ENCODE data around the gene FARS2. TPM values are rescaled to one million over a fixed set of nuclear protein-coding genes. Genes with fewer than 3 reads are reported as not detected.
A peak's percentile ranks its signal among the peaks of the same experiment; 100 is the strongest.

The FARS2 gene
- total and polyA plus RNA-seq, 2 of the 13 experiments (the other 11 are each of a cell fraction or from before 2014, with no cell fraction given), result 15.4 to 26.0 TPM

- TF ChIP-seq ZNF263 (CRISPR knock-in tag; IDR thresholded peaks at IDR 0.05) (no peak), TEAD2 (CRISPR knock-in tag; IDR thresholded peaks at IDR 0.05) (no peak), ZNF678 (CRISPR knock-in tag; IDR thresholded peaks at IDR 0.05) (no peak), ZNF430 (CRISPR knock-in tag; IDR thresholded peaks at IDR 0.05) (0 out of 2 replicates have a peak, but pooled peaks have one; percentile 41), ZBTB1 (CRISPR knock-in tag; IDR thresholded peaks at IDR 0.05; ENCODE audit: borderline replicate concordance) (no peak), ZNF674 (CRISPR knock-in tag; IDR thresholded peaks at IDR 0.05; ENCODE audit: low read depth) (no peak), RFXANK (CRISPR knock-in tag; IDR thresholded peaks at IDR 0.05) (no peak), TP53 (CRISPR knock-in tag; conservative IDR thresholded peaks at IDR 0.05) (no peak), FOXC1 (CRISPR knock-in tag; IDR thresholded peaks at IDR 0.05; ENCODE audit: borderline replicate concordance) (0 out of 2 replicates have a peak, but pooled peaks have one; percentile 24), ZNF441 (CRISPR knock-in tag; IDR thresholded peaks at IDR 0.05; ENCODE audit: borderline replicate concordance) (no peak), ZUFSP (CRISPR knock-in tag; IDR thresholded peaks at IDR 0.05; ENCODE audit: borderline replicate concordance) (no peak), ZNF615 (CRISPR knock-in tag; IDR thresholded peaks at IDR 0.05; ENCODE audit: borderline replicate concordance) (peak; percentile 65; the same call in 1 of the 2 replicates), ELF4 (CRISPR knock-in tag; IDR thresholded peaks at IDR 0.05; ENCODE audit: borderline replicate concordance) (no peak), PAWR (CRISPR knock-in tag; IDR thresholded peaks at IDR 0.05; ENCODE audit: borderline replicate concordance) (no peak), ZSCAN9 (CRISPR knock-in tag; IDR thresholded peaks at IDR 0.05; ENCODE audit: borderline replicate concordance) (no peak), ZNF530 (CRISPR knock-in tag; IDR thresholded peaks at IDR 0.05; ENCODE audit: low read depth) (no peak), ZFY (CRISPR knock-in tag; IDR thresholded peaks at IDR 0.05) (no peak), ZNF121 (CRISPR knock-in tag; IDR thresholded peaks at IDR 0.05) (no peak), SIN3B (IDR thresholded peaks at IDR 0.05; ENCODE audit: low read length) (peak; percentile 94; the same call in 1 of the 2 replicates), ZNF557 (CRISPR knock-in tag; IDR thresholded peaks at IDR 0.05) (no peak), DZIP1 (CRISPR knock-in tag; IDR thresholded peaks at IDR 0.05) (no peak), SKI (IDR thresholded peaks at IDR 0.05; ENCODE audit: partially characterized antibody) (no peak), ZNF253 (CRISPR knock-in tag; IDR thresholded peaks at IDR 0.05; ENCODE audit: borderline replicate concordance) (no peak), HOXA7 (CRISPR knock-in tag; IDR thresholded peaks at IDR 0.05) (no peak)
- TF ChIP-seq, protein P1, sequence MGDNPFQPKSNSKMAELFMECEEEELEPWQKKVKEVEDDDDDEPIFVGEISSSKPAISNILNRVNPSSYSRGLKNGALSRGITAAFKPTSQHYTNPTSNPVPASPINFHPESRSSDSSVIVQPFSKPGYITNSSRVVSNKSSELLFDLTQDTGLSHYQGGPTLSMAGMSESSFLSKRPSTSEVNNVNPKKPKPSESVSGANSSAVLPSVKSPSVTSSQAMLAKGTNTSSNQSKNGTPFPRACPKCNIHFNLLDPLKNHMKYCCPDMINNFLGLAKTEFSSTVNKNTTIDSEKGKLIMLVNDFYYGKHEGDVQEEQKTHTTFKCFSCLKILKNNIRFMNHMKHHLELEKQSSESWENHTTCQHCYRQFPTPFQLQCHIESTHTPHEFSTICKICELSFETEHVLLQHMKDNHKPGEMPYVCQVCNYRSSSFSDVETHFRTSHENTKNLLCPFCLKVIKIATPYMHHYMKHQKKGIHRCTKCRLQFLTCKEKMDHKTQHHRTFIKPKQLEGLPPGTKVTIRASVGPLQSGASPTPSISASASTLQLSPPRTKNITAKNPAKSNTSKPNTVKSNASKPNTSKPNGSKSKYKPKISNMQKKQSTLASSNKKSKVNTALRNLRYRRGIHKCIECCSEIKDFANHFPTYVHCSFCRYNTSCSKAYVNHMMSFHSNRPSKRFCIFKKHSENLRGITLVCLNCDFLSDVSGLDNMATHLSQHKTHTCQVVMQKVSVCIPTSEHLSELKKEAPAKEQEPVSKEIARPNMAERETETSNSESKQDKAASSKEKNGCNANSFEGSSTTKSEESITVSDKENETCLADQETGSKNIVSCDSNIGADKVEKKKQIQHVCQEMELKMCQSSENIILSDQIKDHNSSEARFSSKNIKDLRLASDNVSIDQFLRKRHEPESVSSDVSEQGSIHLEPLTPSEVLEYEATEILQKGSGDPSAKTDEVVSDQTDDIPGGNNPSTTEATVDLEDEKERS (CRISPR knock-in tag; IDR thresholded peaks at IDR 0.05), result no peak; the same call in 1 of the 2 replicates
Observed at GRCh38 chr6:5261545-5262109, 314 bp downstream of the FARS2 start (continued).

Measured in HepG2 (cell line).